Adipose tissue (tissue), 3 donors: Measurements from ENCODE around the gene GSX1. TPM values are rescaled to one million over a fixed set of nuclear protein-coding genes. Genes with fewer than 3 reads are reported as not detected.

Experiments used
- H3K27ac ChIP-seq: one replicate; pipeline ENCODE4 v1.5.1; 2013; ENCODE audit warnings: low read depth, low read length
- WGBS, 3 donors: extraction: QIAGEN DNeasy Blood & Tissue Kit; methylation state at CpG; one replicate each; pipeline ENCODE4 v1.1.7; 2013; 5-methylcytosine and 5-hydroxymethylcytosine counted together
- polyA plus RNA-seq, 3 donors: library from polyadenylated mRNA; stranded (reverse); fragments of 200-250 nt; gene quantifications; one replicate each; pipeline ENCODE4 v1.2.3, GENCODE V29; 2013
- donor health status: healthy with polysubstance abuse.
- donor health status: Bipolar disorder and iron deficiency.
- donor health status: healthy.

Gene GSX1
- polyA plus RNA-seq, 3 donors: not detected

DNA sequence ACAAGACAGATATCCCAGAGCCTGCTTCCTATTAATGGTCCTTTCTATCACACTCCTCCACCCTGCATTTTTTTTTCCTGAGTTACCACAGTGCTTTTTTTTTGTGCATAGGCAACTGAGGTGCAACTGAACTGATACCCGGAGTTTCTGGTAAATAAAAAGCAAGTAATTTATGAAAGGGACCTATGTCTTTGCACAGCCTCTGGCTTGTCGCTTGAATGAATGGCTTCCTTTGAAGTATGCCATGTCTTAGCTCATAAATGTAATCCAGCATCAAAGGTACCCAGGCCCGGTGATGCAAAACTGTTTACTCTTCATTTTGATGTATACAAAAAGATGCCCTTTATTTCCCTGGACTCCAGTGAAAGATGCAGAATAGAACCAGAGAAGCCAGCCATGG is 31.8 kb downstream of the GSX1 start:
- H3K27ac ChIP-seq: no peak overlapping the region
- 5 to 25% (median 10%) methylated on average over 3 of the region's 3 CpGs for WGBS, 3 donors

DNA sequence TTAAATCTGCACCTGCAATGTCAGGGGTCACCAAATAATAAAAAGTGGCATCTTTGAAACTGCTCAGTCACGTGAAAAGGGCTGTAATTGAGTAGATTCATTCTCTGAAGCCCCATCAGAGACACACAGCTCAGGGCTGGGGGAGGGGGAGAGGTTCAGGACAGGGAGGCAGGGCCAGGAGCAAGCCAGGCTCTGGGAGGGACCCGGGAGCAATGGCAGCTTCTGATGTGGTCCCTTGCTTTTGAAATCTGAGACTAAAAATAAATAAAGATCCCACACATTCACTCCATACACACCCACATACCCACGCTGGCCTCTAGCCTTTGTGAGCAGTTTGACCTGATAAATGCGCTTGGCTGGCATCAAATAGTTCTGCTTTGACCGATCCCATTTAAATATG is 32.8 kb downstream of the GSX1 start:
- H3K27ac ChIP-seq: no peak overlapping the region
- 16 to 34% (median 21%) methylated on average over 5 of the region's 5 CpGs for WGBS, 3 donors

DNA sequence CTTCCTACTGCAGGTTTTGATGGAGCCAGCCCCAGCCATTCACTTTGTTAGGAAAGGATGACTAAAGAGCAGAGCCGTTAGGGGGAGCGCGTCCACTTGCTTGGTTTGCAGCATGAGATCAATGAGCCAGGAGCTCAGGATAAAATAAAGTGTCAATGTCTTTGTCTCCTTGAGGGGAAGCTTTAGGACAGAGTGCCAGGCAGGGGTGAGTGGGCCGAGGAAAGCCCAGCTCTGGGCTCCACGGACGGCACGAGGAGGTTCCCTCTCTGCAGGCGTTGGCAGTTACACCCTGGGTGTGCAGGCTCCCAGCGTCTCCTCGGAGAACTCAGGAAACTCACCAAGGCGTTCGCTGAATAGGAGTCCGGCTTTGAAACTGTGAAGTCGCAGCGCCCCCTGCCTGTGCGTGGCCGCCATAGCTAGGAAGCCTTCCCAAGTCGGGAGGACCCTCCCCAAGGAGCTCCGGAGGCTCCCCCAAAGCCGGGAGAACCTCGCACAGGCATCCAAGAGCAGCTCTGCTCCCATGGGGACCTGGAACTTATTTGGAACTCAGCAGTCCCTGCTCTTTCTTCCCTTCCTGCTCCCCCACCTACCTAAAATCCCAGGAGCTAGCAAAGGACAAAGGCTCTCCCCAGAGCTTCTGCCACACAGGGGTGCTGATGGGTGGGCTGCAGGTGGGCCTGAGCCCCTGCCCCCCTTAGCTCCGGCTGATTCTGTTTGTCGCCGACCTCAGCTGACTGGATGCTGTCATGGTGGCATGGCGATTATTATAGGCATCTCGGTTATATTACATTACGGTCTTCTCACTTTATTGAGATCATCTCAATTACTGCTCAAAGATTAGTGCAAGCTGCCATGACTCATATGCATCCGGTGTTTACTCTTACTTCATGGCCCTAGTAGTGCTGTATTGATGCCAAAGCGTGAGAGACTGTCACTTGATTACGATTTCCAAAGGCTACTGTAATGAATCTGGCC is 34.4 kb downstream of the GSX1 start:
- 8 to 12% (median 11%) methylated on average over 29 to 30 of the region's 30 CpGs for WGBS, 3 donors
- no peak overlapping the region for H3K27ac ChIP-seq

DNA sequence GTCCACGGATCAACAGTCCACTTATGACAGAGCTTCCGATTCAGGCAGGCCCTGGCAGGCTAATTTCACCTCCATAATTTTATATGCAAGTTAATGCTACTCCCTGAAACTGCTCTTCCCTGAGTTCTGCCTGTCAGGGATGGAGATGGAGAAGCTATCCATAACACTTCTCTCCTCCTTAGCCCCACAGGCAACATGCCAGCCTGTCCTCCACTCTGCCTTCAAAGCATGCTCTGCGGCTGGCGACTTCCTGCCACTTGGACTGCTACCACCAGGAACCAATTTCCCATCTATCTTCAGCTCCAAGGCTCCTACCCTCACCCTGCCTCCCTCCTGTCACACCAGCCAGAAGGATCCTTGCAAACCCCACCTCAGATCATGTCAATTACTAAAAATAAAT is 35.4 kb downstream of the GSX1 start:
- no peak overlapping the region for H3K27ac ChIP-seq
- 77 to 79% (median 79%) methylated on average over 4 of the region's 4 CpGs for WGBS, 3 donors

DNA sequence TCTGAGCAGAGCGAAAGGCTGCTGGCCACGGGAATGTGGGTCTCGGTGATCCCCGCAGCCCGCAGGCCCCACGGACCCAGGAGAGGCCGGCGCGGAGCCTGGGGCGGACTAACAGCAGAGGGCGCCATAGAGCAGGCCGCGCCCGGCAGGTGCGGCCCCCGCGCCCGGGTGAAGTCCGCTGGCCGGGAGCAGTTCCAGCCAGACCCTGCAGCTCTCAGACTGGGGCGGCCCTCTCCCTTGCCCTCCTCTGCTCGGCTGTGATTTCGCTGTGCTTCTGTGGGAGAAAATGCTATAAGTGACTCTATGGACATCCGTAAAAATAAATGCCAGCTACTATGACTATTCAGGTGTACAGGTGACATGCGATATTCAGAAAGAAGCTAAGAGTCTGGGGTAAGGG is 37.7 kb downstream of the GSX1 start:
- no peak overlapping the region for H3K27ac ChIP-seq
- 2 to 3% (median 3%) methylated on average over 22 to 25 of the region's 25 CpGs for WGBS, 3 donors

DNA sequence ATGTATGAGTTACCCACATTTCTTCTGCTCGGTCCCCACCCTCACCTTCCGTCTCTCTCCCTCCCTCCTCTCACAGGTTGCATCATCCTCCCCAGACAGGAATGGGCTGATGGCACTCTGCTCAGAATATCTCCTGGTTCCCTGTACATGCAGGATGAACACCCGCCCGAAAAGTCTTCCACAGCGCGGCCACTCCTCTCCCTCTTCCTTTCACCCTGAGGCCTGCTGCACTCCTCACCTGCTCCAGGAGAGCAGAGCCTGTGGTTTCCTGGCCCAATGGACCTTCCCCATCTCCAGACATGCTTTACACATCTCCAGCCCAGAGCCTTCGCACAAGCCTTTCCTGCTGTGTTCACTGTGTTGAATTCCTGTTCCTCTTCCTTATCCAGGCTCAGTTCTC is 40.9 kb downstream of the GSX1 start:
- WGBS, 3 donors: 78 to 90% (median 79%) methylated on average over 7 of the region's 7 CpGs
- H3K27ac ChIP-seq: no peak overlapping the region

DNA sequence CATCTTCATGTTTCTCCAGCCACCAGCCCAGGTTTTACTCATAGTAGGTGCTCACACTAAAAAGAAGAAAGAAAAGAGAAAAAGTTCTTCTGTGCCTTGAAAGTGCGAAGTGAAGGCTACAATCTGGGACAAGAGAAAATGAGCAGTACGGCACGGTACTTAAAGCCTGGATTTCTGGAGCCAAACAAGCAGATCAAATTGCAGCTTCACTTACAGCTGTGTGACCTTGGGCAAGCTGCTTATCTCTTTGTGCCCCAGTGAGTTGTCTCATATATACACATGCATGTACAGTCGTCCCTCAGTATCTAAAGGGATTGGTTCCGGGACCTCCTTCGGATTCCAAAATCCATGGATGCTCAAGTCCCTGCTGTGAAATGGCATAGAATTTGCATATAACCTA is 41.8 kb downstream of the GSX1 start:
- no peak overlapping the region for H3K27ac ChIP-seq
- WGBS, 3 donors: 58 to 67% (median 66%) methylated on average over 6 of the region's 6 CpGs

DNA sequence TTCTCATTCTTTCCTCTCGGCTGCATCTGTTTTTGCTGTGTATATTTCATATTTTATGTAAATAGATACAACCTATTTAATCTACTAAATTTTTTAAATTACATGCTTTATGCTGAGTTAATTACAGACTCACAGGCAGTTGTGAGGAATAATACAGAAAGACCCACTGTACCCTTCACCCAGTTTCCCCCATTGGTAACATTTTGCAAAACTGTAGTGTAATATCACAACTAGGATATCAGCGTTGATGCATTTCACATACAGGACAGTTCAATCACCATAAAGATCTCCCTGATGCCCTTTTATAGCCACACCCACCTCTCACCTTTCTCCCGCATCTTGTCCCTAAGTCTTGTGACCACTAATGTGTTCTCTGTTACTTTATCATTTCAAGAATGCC is 43.5 kb downstream of the GSX1 start:
- no peak overlapping the region for H3K27ac ChIP-seq
- WGBS, 3 donors: 84 to 92% (median 87%) methylated on average over 3 of the region's 3 CpGs

DNA sequence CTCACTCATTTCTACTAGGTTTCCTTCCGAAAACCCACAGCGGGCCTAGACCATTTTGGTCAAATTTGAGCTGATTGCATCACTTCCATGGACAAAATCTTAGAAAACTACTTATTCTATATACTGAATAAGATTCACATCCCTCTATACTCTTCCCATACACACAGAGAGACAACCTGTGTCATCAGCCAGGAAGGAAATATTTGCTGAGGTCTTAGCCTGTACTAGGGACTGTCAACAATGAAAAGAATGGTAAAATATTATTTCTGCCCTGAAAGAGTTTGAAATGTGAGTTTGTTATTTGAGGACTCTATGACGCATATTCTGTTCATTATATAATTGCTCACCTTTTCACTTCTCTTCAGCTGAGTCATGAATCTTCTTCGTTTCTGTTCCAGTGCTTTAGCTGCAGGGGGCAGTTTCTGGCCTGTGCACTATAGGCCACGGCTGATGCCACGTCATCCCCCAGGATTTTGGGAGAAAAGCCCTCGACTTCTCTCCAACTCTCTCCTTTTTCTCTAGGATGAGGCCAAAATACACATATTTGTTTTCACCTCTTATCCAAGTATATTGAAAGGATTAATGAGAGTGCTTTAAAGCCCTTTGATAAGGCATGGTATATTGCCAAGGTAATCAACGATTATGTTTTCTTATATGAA is 47.7 kb downstream of the GSX1 start:
- WGBS, 3 donors: 52 to 80% (median 75%) methylated on average over 8 of the region's 8 CpGs
- H3K27ac ChIP-seq: no peak overlapping the region

DNA sequence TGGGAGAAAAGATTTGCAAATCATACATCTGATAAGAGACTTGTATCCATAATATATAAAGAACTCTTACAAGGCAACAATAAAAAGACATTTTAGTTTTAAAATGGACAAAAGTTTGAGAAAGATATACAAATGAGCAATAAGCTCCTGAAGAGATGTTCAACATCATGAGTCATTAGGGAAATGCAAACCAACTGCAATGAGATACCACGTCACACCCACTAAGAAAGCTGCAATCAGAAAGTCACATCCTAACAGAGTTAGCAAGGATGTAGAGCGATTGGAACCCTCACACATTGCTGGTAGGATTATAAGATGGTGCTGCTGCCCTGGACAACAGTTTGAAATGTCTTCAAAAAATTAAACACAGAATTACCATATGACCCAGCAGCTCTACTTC is 50.3 kb downstream of the GSX1 start:
- 76 to 83% (median 78%) methylated on average over 2 of the region's 2 CpGs for WGBS, 3 donors
- no peak overlapping the region for H3K27ac ChIP-seq

Other genes starting within 250 kb of the GSX1 start
- gene LNX2, start 172.0 kb upstream of the GSX1 start, polyA plus RNA-seq: 10 to 100 TPM in 1 of 3 donors, 1 to 10 TPM in 2; 2.4 to 12.2 (median 3.0) TPM
- gene POLR1D, start 170.6 kb upstream of the GSX1 start, polyA plus RNA-seq: 100 to 1,000 TPM in 1 of 3 donors, 10 to 100 TPM in 2; 92.1 to 280 (median 96.3) TPM
- 1 to 10 TPM in 1 of 3 donors, under 1 TPM in 1, not detected in 1; 0.03 to 6.6 TPM for gene PDX1, start 127.5 kb downstream of the GSX1 start, polyA plus RNA-seq
- gene CDX2, start 176.8 kb downstream of the GSX1 start, polyA plus RNA-seq: 1 to 10 TPM in 1 of 3 donors, under 1 TPM in 1, not detected in 1; 0.28 to 3.2 TPM
- gene URAD, start 196.2 kb downstream of the GSX1 start, polyA plus RNA-seq: under 1 TPM in 1 of 3 donors, not detected in 2; 0.30 TPM